ENCODE measurements around the gene VWA3B. TPM values are rescaled to one million over a fixed set of nuclear protein-coding genes. Genes with fewer than 3 reads are reported as not detected.

Gene VWA3B
- polyA plus RNA-seq, 3 donors, result not detected

DNA sequence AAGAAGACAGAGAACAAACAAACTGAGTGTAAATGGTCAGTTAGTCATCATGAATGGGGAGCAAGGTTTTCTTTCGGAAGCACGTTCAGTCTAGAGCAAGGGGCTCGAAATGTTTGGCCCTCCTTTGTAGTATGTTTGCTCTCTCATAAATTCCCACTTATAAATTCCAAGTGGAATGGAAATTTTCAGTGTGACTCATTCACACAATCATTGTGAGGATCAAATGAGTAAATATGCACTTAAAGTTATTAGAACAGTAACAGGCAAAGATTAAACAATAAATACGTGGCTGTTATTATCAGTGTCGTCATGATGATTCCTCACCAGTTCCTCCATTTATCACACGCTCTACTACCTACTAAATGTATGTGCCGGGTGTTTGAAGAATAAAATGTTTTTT, 269.8 kb downstream of the VWA3B start:
- H3K4me1 ChIP-seq (ENCODE audit: control insufficient read depth in 1 of 2, insufficient read depth in 2 of 2, low read length in 2 of 2), result no peaks in the 10 kb centered on the region
- no CpG with 5 or more reads among the region's 7 CpGs for WGBS (ENCODE audit: insufficient coverage)

DNA sequence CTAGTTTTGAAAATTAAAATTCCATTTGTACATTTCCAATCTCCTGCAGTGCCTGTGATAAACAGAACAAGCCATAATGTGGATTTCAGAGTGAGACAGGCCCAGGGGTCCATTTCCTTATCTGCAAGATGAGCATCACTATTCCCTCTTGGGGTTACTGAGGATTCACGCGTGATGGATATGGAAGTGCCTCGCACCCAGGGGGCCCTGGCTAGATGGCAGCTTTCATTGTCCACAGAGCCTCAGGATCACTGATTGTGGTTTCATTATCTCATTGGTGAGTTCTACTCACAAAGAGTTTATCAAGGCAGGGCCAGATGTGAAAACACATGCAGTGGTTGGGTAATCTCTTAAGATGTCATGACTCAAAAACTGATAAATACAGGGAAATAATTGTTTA, 270.9 kb downstream of the VWA3B start:
- Histone ChIP-seq H4K20me1 (ENCODE audit: insufficient read depth, low read length) (no peaks in the 10 kb centered on the region), H3K9ac (ENCODE audit: insufficient read depth, low read length, poor library complexity, severe bottlenecking) (no peak overlapping the region), H3K27me3 (ENCODE audit: control insufficient read depth in 2 of 2, insufficient read depth in 2 of 2, low read length in 2 of 2) (peaks cover 4 to 22% of the 10 kb centered on the region in 2 donors), H3K79me2 (ENCODE audit: insufficient read depth, low read length) (no peaks in the 10 kb centered on the region), H3K36me3 (replicated peaks in 1 of 2; ENCODE audit: control insufficient read depth in 1 of 2, insufficient read depth in 2 of 2, low read length in 2 of 2) (no peaks in the 10 kb centered on the region), H3K4me1 (ENCODE audit: control insufficient read depth in 1 of 2, insufficient read depth in 2 of 2, low read length in 2 of 2) (no peaks in the 10 kb centered on the region), H2AFZ (ENCODE audit: insufficient read depth, low read depth, low read length, poor library complexity, severe bottlenecking) (no peak overlapping the region), H3K9me3 (replicated peaks in 1 of 2; ENCODE audit: control insufficient read depth in 1 of 2, insufficient read depth in 1 of 2, low read length in 2 of 2) (no peaks in the 10 kb centered on the region), H3K4me3 (replicated peaks in 1 of 3; ENCODE audit: low read depth in 2 of 3, low read length in 3 of 3) (no peak overlapping the region), H3K27ac (ENCODE audit: low read depth in 1 of 2, low read length in 2 of 2) (no peak overlapping the region), H3K4me2 (replicated peaks; ENCODE audit: extremely low read depth, low read length, poor library complexity, severe bottlenecking) (no peak overlapping the region)
- intact Hi-C loops (cut with micrococcal nuclease), result no loop called here
- TF ChIP-seq, protein P1, sequence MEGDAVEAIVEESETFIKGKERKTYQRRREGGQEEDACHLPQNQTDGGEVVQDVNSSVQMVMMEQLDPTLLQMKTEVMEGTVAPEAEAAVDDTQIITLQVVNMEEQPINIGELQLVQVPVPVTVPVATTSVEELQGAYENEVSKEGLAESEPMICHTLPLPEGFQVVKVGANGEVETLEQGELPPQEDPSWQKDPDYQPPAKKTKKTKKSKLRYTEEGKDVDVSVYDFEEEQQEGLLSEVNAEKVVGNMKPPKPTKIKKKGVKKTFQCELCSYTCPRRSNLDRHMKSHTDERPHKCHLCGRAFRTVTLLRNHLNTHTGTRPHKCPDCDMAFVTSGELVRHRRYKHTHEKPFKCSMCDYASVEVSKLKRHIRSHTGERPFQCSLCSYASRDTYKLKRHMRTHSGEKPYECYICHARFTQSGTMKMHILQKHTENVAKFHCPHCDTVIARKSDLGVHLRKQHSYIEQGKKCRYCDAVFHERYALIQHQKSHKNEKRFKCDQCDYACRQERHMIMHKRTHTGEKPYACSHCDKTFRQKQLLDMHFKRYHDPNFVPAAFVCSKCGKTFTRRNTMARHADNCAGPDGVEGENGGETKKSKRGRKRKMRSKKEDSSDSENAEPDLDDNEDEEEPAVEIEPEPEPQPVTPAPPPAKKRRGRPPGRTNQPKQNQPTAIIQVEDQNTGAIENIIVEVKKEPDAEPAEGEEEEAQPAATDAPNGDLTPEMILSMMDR (IDR thresholded peaks at IDR 0.05), result no peak
- peaks cover 6 to 22% (median 11%) of the 10 kb centered on the region in 3 donors for H3K27me3 Mint-ChIP-seq (ENCODE audit: low read depth in 3 of 3)
- no peaks in the 10 kb centered on the region for H3K36me3 Mint-ChIP-seq
- peak overlapping the region in 1 of 7 donors; percentile 75 for H3K27ac Mint-ChIP-seq
- H3K4me3 Mint-ChIP-seq, result no peak overlapping the region
- peaks cover 0 to 10% (median 3%) of the 10 kb centered on the region in 7 donors for H3K9me3 Mint-ChIP-seq
- H3K4me1 Mint-ChIP-seq, result no peaks in the 10 kb centered on the region
- 100% methylated on average over 1 of the region's 3 CpGs for WGBS (ENCODE audit: insufficient coverage)
- no peak for DNase-seq

More for the DNA sequence above, 269.8 kb downstream of the VWA3B start:
- H3K4me1 Mint-ChIP-seq, result no peaks in the 10 kb centered on the region
- H3K4me2 ChIP-seq (replicated peaks; ENCODE audit: extremely low read depth, low read length, poor library complexity, severe bottlenecking), result no peak overlapping the region
- H3K9me3 ChIP-seq (replicated peaks in 1 of 2; ENCODE audit: control insufficient read depth in 1 of 2, insufficient read depth in 1 of 2, low read length in 2 of 2), result no peaks in the 10 kb centered on the region
- intact Hi-C loops (cut with micrococcal nuclease), result no loop called here
- H3K36me3 ChIP-seq (replicated peaks in 1 of 2; ENCODE audit: control insufficient read depth in 1 of 2, insufficient read depth in 2 of 2, low read length in 2 of 2), result no peaks in the 10 kb centered on the region
- H3K27ac ChIP-seq (ENCODE audit: low read depth in 1 of 2, low read length in 2 of 2), result no peak overlapping the region
- H3K4me3 ChIP-seq (replicated peaks in 1 of 3; ENCODE audit: low read depth in 2 of 3, low read length in 3 of 3), result no peak overlapping the region
- no peaks in the 10 kb centered on the region for H4K20me1 ChIP-seq (ENCODE audit: insufficient read depth, low read length)
- H3K79me2 ChIP-seq (ENCODE audit: insufficient read depth, low read length), result no peaks in the 10 kb centered on the region
- H3K9ac ChIP-seq (ENCODE audit: insufficient read depth, low read length, poor library complexity, severe bottlenecking), result no peak overlapping the region
- TF ChIP-seq, protein P1 (IDR thresholded peaks at IDR 0.05), result no peak
- no peak overlapping the region for H3K27ac Mint-ChIP-seq
- no peak for DNase-seq
- no peak overlapping the region for H2AFZ ChIP-seq (ENCODE audit: insufficient read depth, low read depth, low read length, poor library complexity, severe bottlenecking)
- H3K9me3 Mint-ChIP-seq, result peaks cover 0 to 8% (median 3%) of the 10 kb centered on the region in 7 donors
- H3K36me3 Mint-ChIP-seq, result no peaks in the 10 kb centered on the region
- no peak overlapping the region for H3K4me3 Mint-ChIP-seq
- H3K27me3 Mint-ChIP-seq (ENCODE audit: low read depth in 3 of 3), result peaks cover 6 to 25% (median 10%) of the 10 kb centered on the region in 3 donors
- peaks cover 8 to 29% of the 10 kb centered on the region in 2 donors for H3K27me3 ChIP-seq (ENCODE audit: control insufficient read depth in 2 of 2, insufficient read depth in 2 of 2, low read length in 2 of 2)

All from CD14-positive monocyte (primary cell).